Hepatocyte (in vitro differentiated cells): ENCODE measurements around the gene HOXA1. TPM values are rescaled to one million over a fixed set of nuclear protein-coding genes. Genes with fewer than 3 reads are reported as not detected.

Source experiments
- DNase-seq: peaks from one replicate; pipeline ENCODE4 v3.0.0-alpha.2; 2016; ENCODE audit warnings: low spot score
- H2AFZ ChIP-seq: fragments of 200-600 bp; sonication (generic); 2 replicates; pipeline ENCODE4 v1.6.0; 2016; ENCODE audit warnings: antibody characterized with exemption, mild to moderate bottlenecking
- H3K27ac ChIP-seq: fragments of 200-600 bp; sonication (generic); 2 replicates; pipeline ENCODE4 v1.5.1; 2016; ENCODE audit warnings: mild to moderate bottlenecking
- H3K27me3 ChIP-seq: fragments of 200-600 bp; sonication (generic); 2 replicates; pipeline ENCODE4 v1.6.1; 2016
- H3K36me3 ChIP-seq: fragments of 200-600 bp; sonication (generic); replicated peaks from 2 replicates; pipeline ENCODE4 v1.5.1; 2016; ENCODE audit warnings: low read depth; ENCODE audit not compliant: insufficient read depth
- H3K4me1 ChIP-seq: fragments of 200-600 bp; sonication (generic); 2 replicates; pipeline ENCODE4 v1.5.1; 2016; ENCODE audit warnings: mild to moderate bottlenecking, moderate library complexity; ENCODE audit not compliant: insufficient read depth
- H3K4me2 ChIP-seq: fragments of 200-600 bp; sonication (generic); 2 replicates; pipeline ENCODE4 v1.6.0; 2016
- H3K4me3 ChIP-seq: fragments of 200-600 bp; sonication (generic); 2 replicates; pipeline ENCODE4 v1.5.1; 2016; ENCODE audit warnings: mild to moderate bottlenecking
- H3K79me2 ChIP-seq: fragments of 200-600 bp; sonication (generic); 2 replicates; pipeline ENCODE4 v1.6.0; 2017; ENCODE audit warnings: mild to moderate bottlenecking
- H3K9me2 ChIP-seq: fragments of 200-600 bp; sonication (generic); replicated peaks from 2 replicates; pipeline ENCODE4 v1.6.0; 2017; ENCODE audit warnings: mild to moderate bottlenecking; ENCODE audit not compliant: insufficient read depth
- H3K9me3 ChIP-seq: fragments of 200-600 bp; sonication (generic); 2 replicates; pipeline ENCODE4 v1.5.1; 2016; ENCODE audit warnings: low read depth, mild to moderate bottlenecking
- H4K20me1 ChIP-seq: fragments of 200-600 bp; sonication (generic); 2 replicates; pipeline ENCODE4 v1.6.0; 2016; ENCODE audit warnings: mild to moderate bottlenecking; ENCODE audit not compliant: insufficient read depth, poor library complexity, severe bottlenecking
- CTCF ChIP-seq: fragments of 200-600 bp; sonication (generic); IDR thresholded peaks from 2 replicates; pipeline ENCODE4 v1.5.1; 2016; ENCODE audit warnings: antibody characterized with exemption, mild to moderate bottlenecking; ENCODE audit not compliant: poor library complexity
- EZH2 ChIP-seq: fragments of 200-600 bp; sonication (generic); IDR thresholded peaks from 2 replicates; pipeline ENCODE4 v1.6.1; 2016; ENCODE audit warnings: antibody characterized with exemption, mild to moderate bottlenecking, borderline replicate concordance
- EZH2phosphoT487 ChIP-seq: fragments of 200-600 bp; sonication (generic); IDR thresholded peaks from one replicate; pipeline ENCODE4 v1.6.1; 2018; ENCODE audit warnings: antibody characterized with exemption, mild to moderate bottlenecking, low read depth, moderate library complexity; ENCODE audit not compliant: unreplicated experiment, severe bottlenecking
- WGBS: methylation state at CpG from one replicate; pipeline ENCODE4 v1.1.6; 2016; ENCODE audit warnings: low lambda C conversion rate; ENCODE audit errors: missing lambda C conversion rate; 5-methylcytosine and 5-hydroxymethylcytosine counted together
- polyA plus RNA-seq: library from polyadenylated mRNA; unstranded; fragments of >200 nt; fragmentation: Nextera tagmentation; extraction: Ambion mirVana; gene quantifications from 2 replicates; pipeline ENCODE4 v1.2.1, GENCODE V29; 2016
- total RNA-seq: library from RNA; depleted of rRNA; stranded (reverse); fragments of >200 nt; gene quantifications from 2 replicates; pipeline ENCODE4 v1.2.3, GENCODE V29; 2014

The HOXA1 gene
- total and polyA plus RNA-seq, 2 experiments from 2014 or later = 0.25 to 0.30 TPM

- no peak overlapping the region for H3K4me3 ChIP-seq
- peaks cover 11% of the 10 kb centered on the region for H3K4me1 ChIP-seq
- H3K36me3 ChIP-seq = no peaks in the 10 kb centered on the region
- peaks cover 67% of the 10 kb centered on the region for H3K27me3 ChIP-seq
- no peaks in the 10 kb centered on the region for H4K20me1 ChIP-seq
- H3K27ac ChIP-seq = peak overlapping the region; percentile 89
- no peaks in the 10 kb centered on the region for H3K9me3 ChIP-seq
- peak overlapping the region; percentile 66 for H3K4me2 ChIP-seq
- WGBS = 43% methylated on average over 7 of the region's 7 CpGs
- H3K9me2 ChIP-seq = no peaks in the 10 kb centered on the region
- DNase-seq = no peak
- H3K79me2 ChIP-seq = peaks cover 21% of the 10 kb centered on the region
- no peak overlapping the region for H2AFZ ChIP-seq
- no peak for TF ChIP-seq CTCF
Observed at GRCh38 chr7:27121684-27122076, 25.9 kb upstream of the HOXA1 start.

GRCh38 chr7:27119412-27119911 is 23.7 kb upstream of the HOXA1 start:
- Histone ChIP-seq H3K4me1 (peaks cover 11% of the 10 kb centered on the region), H3K9me3 (no peaks in the 10 kb centered on the region), H2AFZ (no peak overlapping the region), H3K79me2 (peaks cover 21% of the 10 kb centered on the region), H3K4me3 (no peak overlapping the region), H3K9me2 (no peaks in the 10 kb centered on the region), H3K27me3 (peaks cover 64% of the 10 kb centered on the region), H4K20me1 (no peaks in the 10 kb centered on the region), H3K36me3 (no peaks in the 10 kb centered on the region), H3K27ac (no peak overlapping the region), H3K4me2 (no peak overlapping the region)
- WGBS = 80% methylated on average over 1 of the region's 1 CpG
- no peak for DNase-seq
- TF ChIP-seq CTCF = no peak
- no peak for TF ChIP-seq EZH2phosphoT487
- no peak for TF ChIP-seq EZH2

GRCh38 chr7:27118580-27118979 is 22.8 kb upstream of the HOXA1 start:
- Histone ChIP-seq H3K36me3 (no peaks in the 10 kb centered on the region), H3K4me3 (no peak overlapping the region), H3K4me2 (no peak overlapping the region), H4K20me1 (no peaks in the 10 kb centered on the region), H2AFZ (no peak overlapping the region), H3K79me2 (peaks cover 22% of the 10 kb centered on the region), H3K27ac (no peak overlapping the region), H3K4me1 (peaks cover 12% of the 10 kb centered on the region), H3K9me2 (no peaks in the 10 kb centered on the region), H3K27me3 (peaks cover 59% of the 10 kb centered on the region), H3K9me3 (no peaks in the 10 kb centered on the region)
- 62% methylated on average over 3 of the region's 3 CpGs for WGBS
- TF ChIP-seq CTCF (no peak), EZH2phosphoT487 (no peak), EZH2 (no peak)
- no peak for DNase-seq
